SK-N-SH (cell line): Measurements from ENCODE around the gene SMYD3. TPM values are rescaled to one million over a fixed set of nuclear protein-coding genes. Genes with fewer than 3 reads are reported as not detected.

Source experiments
- CTCF ChIA-PET: fragments of 300-600, 350-600 bp; formaldehyde crosslinking; extraction: SDS; loops from one replicate; lab custom pipeline; 2021; lab: Yijun Ruan, JAX
- POLR2A ChIA-PET: fragments of 350-600 bp; sonication (Branson Sonifier 250); formaldehyde crosslinking; extraction: SDS; loops from one replicate; lab custom pipeline; 2020; ENCODE audit warnings: antibody characterized with exemption, inconsistent platforms; lab: Yijun Ruan, JAX
- DNase-seq: peaks from one replicate; pipeline ENCODE4 v3.0.0; 2012
- H2AFZ ChIP-seq: fragments of 200-600 bp; sonication (generic); 2 replicates; pipeline ENCODE4 v1.8.1; 2016; ENCODE audit warnings: antibody characterized with exemption, mild to moderate bottlenecking, low read depth
- H3F3A ChIP-seq: fragments of 200-600 bp; sonication (generic); replicated peaks from 2 replicates; pipeline ENCODE3; 2016; ENCODE audit warnings: antibody characterized with exemption, mild to moderate bottlenecking; ENCODE audit not compliant: insufficient read depth
- H3K27ac ChIP-seq, 2 experiments: fragments of 200-500 bp in 1 of 2; fragments of 200-600 bp in 1 of 2; sonication (Bioruptor generic) in 1 of 2; sonication (generic), shearing (Covaris generic) in 1 of 2; 2 replicates each; pipeline versions ENCODE4 v1.5.1 to v1.6.1; 2014 to 2016; ENCODE audit warnings: low read depth in 2 of 2, inconsistent platforms in 1 of 2, low read length in 1 of 2, mild to moderate bottlenecking in 1 of 2, mixed read lengths in 1 of 2
- H3K27me3 ChIP-seq: fragments of 200-600 bp; sonication (generic), shearing (Covaris generic); 2 replicates; pipeline ENCODE4 v1.6.1; 2016; ENCODE audit warnings: mixed run types; ENCODE audit not compliant: insufficient read depth
- H3K36me3 ChIP-seq, 2 experiments: fragments of 200-500 bp in 1 of 2; fragments of 200-600 bp in 1 of 2; sonication (Bioruptor generic) in 1 of 2; sonication (generic) in 1 of 2; replicated peaks in 1 of 2; 2 replicates each; pipeline versions ENCODE3 to v1.5.1; 2014 to 2016; ENCODE audit warnings: low read length in 1 of 2, mild to moderate bottlenecking in 1 of 2; ENCODE audit not compliant: insufficient read depth in 2 of 2, control insufficient read depth in 1 of 2
- H3K4me1 ChIP-seq, 2 experiments: fragments of 200-500 bp in 1 of 2; fragments of 200-600 bp in 1 of 2; sonication (Bioruptor generic) in 1 of 2; sonication (generic), shearing (Covaris generic) in 1 of 2; 2 replicates each; pipeline versions ENCODE4 v1.5.1 to v1.6.1; 2014 to 2016; ENCODE audit warnings: low read depth in 1 of 2, low read length in 1 of 2, mixed run types in 1 of 2; ENCODE audit not compliant: insufficient read depth in 2 of 2, control insufficient read depth in 1 of 2
- H3K4me2 ChIP-seq: fragments of 200-600 bp; sonication (generic), shearing (Covaris generic); 2 replicates; pipeline ENCODE4 v1.6.1; 2017; ENCODE audit warnings: mixed run types
- H3K4me3 ChIP-seq, 2 experiments: fragments of 200-500 bp in 1 of 2; fragments of 200-600 bp in 1 of 2; sonication (Bioruptor generic) in 1 of 2; sonication (generic), shearing (Covaris generic) in 1 of 2; 2 replicates each; pipeline versions ENCODE4 v1.5.1 to v1.8.1; 2014 to 2016; ENCODE audit warnings: low read depth in 2 of 2, inconsistent platforms in 1 of 2, low read length in 1 of 2, mild to moderate bottlenecking in 1 of 2, mixed read lengths in 1 of 2, moderate library complexity in 1 of 2
- H3K79me2 ChIP-seq: fragments of 200-600 bp; sonication (generic); 2 replicates; pipeline ENCODE4 v1.8.1; 2017; ENCODE audit warnings: mild to moderate bottlenecking; ENCODE audit not compliant: insufficient read depth
- H3K9ac ChIP-seq: fragments of 200-600 bp; sonication (generic); 2 replicates; pipeline ENCODE4 v1.6.1; 2017; ENCODE audit warnings: mixed run types
- H3K9me2 ChIP-seq: fragments of 200-600 bp; sonication (generic); 2 replicates; pipeline ENCODE4 v1.6.1; 2017; ENCODE audit warnings: mixed run types
- H3K9me3 ChIP-seq: fragments of 200-600 bp; sonication (generic); 2 replicates; pipeline ENCODE4 v1.6.1; 2017; ENCODE audit warnings: mixed run types, mild to moderate bottlenecking, moderate library complexity
- H4K20me1 ChIP-seq: fragments of 200-600 bp; sonication (generic); 2 replicates; pipeline ENCODE4 v1.6.1; 2017; ENCODE audit warnings: mild to moderate bottlenecking, mixed run types; ENCODE audit not compliant: insufficient read depth
- CHD2 ChIP-seq: fragments of 150-350 bp; IDR thresholded peaks from 2 replicates; pipeline ENCODE4 v1.6.1; 2018; ENCODE audit warnings: low read length; ENCODE audit not compliant: partially characterized antibody
- ELF1 ChIP-seq: IDR thresholded peaks from 2 replicates; pipeline ENCODE4 v1.4.0; 2012
- EP300 ChIP-seq, 2 experiments: IDR thresholded peaks; 2 replicates each; pipeline versions ENCODE4 v1.4.0 to v1.6.1; 2012; ENCODE audit warnings: borderline replicate concordance in 1 of 2, low read depth in 1 of 2, low read length in 1 of 2
- EZH2phosphoT487 ChIP-seq: fragments of 200-600 bp; sonication (generic); IDR thresholded peaks from 2 replicates; pipeline ENCODE4 v1.6.1; 2017; ENCODE audit warnings: low read depth, mixed run types, mild to moderate bottlenecking, antibody characterized with exemption, moderate library complexity, borderline replicate concordance
- FOSL2 ChIP-seq: IDR thresholded peaks from 2 replicates; pipeline ENCODE4 v1.4.0; 2012; ENCODE audit warnings: low read depth, mild to moderate bottlenecking, moderate library complexity, borderline replicate concordance
- FOXJ3 ChIP-seq: sonication (generic); formaldehyde crosslinking; IDR thresholded peaks from 2 replicates; pipeline ENCODE4 v1.5.1; 2020; ENCODE audit warnings: mild to moderate bottlenecking, missing genetic modification reagents
- FOXM1 ChIP-seq: IDR thresholded peaks from 2 replicates; pipeline ENCODE4 v1.4.0; 2012; ENCODE audit warnings: low read depth, mild to moderate bottlenecking
- GATA2 ChIP-seq: sonication (generic); formaldehyde crosslinking; IDR thresholded peaks from 2 replicates; pipeline ENCODE4 v1.5.0; 2020; ENCODE audit warnings: mild to moderate bottlenecking, missing genetic modification reagents
- IRF3 ChIP-seq: fragments of 150-350 bp; IDR thresholded peaks from 2 replicates; pipeline ENCODE4 v1.6.1; 2016; ENCODE audit warnings: mild to moderate bottlenecking, low read depth, low read length
- JUND ChIP-seq: IDR thresholded peaks from 2 replicates; pipeline ENCODE4 v1.4.0; 2012
- MAX ChIP-seq: IDR thresholded peaks from 2 replicates; pipeline ENCODE4 v1.4.0; 2012; ENCODE audit warnings: low read depth
- MXI1 ChIP-seq: IDR thresholded peaks from 2 replicates; pipeline ENCODE4 v1.6.1; 2012; ENCODE audit warnings: mild to moderate bottlenecking, low read depth, low read length, improper control_type of control experiment
- NFIC ChIP-seq: IDR thresholded peaks from 2 replicates; pipeline ENCODE4 v1.4.0; 2012; ENCODE audit warnings: borderline replicate concordance
- PBX3 ChIP-seq: IDR thresholded peaks from 2 replicates; pipeline ENCODE4; 2012
- RAD21 ChIP-seq: IDR thresholded peaks from 2 replicates; pipeline ENCODE4 v1.6.1; 2012; ENCODE audit warnings: mild to moderate bottlenecking, low read length
- RFX5 ChIP-seq: IDR thresholded peaks from 2 replicates; pipeline ENCODE4 v1.6.1; 2012; ENCODE audit warnings: mild to moderate bottlenecking, improper control_type of control experiment, low read length
- RXRA ChIP-seq: IDR thresholded peaks from 2 replicates; pipeline ENCODE4 v1.4.0; 2012; ENCODE audit warnings: low read depth, mild to moderate bottlenecking, borderline replicate concordance
- SMC3 ChIP-seq: IDR thresholded peaks from 2 replicates; pipeline ENCODE4 v1.6.1; 2012; ENCODE audit warnings: low read depth, low read length, improper control_type of control experiment
- TAF1 ChIP-seq: IDR thresholded peaks from 2 replicates; pipeline ENCODE4 v1.6.1; 2012; ENCODE audit warnings: low read depth, mild to moderate bottlenecking, low read length, moderate library complexity, borderline replicate concordance
- TCF12 ChIP-seq: IDR thresholded peaks from 2 replicates; pipeline ENCODE4 v1.4.0; 2012
- TEAD4 ChIP-seq: IDR thresholded peaks from 2 replicates; pipeline ENCODE4 v1.4.0; 2012; ENCODE audit warnings: mild to moderate bottlenecking, borderline replicate concordance; ENCODE audit not compliant: insufficient read depth
- USF1 ChIP-seq: IDR thresholded peaks from 2 replicates; pipeline ENCODE4 v1.4.0; 2012; ENCODE audit warnings: low read depth, borderline replicate concordance
- USF2 ChIP-seq: fragments of 150-350 bp; IDR thresholded peaks from 2 replicates; pipeline ENCODE4 v1.6.1; 2017; ENCODE audit warnings: antibody characterized with exemption, low read length, low read depth, borderline replicate concordance
- YY1 ChIP-seq: IDR thresholded peaks from 2 replicates; pipeline ENCODE4 v1.4.0; 2012; ENCODE audit warnings: low read depth, mild to moderate bottlenecking
- ZBTB33 ChIP-seq: IDR thresholded peaks from 2 replicates; pipeline ENCODE4 v1.4.0; 2012; ENCODE audit warnings: low read depth, borderline replicate concordance
- WGBS: methylation state at CpG from one replicate; pipeline ENCODE4 v1.1.6; 2017; ENCODE audit warnings: low lambda C conversion rate; 5-methylcytosine and 5-hydroxymethylcytosine counted together
- polyA plus RNA-seq, 3 experiments: library from polyadenylated mRNA; depleted of rRNA; stranded (reverse); fragments of >200 nt; gene quantifications; 2 replicates each; pipeline ENCODE4 v1.2.3, GENCODE V29; 2012

SMYD3 gene
- polyA plus RNA-seq, 1 of the 3 experiments (the other 2 are of a cell fraction), result 31.4 TPM

- no peak for TF ChIP-seq MAX
- no peak for TF ChIP-seq ELF1
- no peak for TF ChIP-seq RAD21
Measured at GRCh38 chr1:245823408-245824147, 683.5 kb downstream of the SMYD3 start (continued).

- peaks cover 4 to 5% of the 10 kb centered on the region in 2 experiments; a peak in 2 of 4 replicates for H3K4me1 ChIP-seq
- no peaks in the 10 kb centered on the region for H4K20me1 ChIP-seq
- ChIA-PET POLR2A (no interaction called here), CTCF (no interaction called here)
- H3K4me3 ChIP-seq, result no peak overlapping the region
- DNase-seq, result no peak
- no peaks in the 10 kb centered on the region for H3K9me3 ChIP-seq
- peak overlapping the region; percentile 10 for H3K4me2 ChIP-seq
- 61% methylated on average over 11 of the region's 11 CpGs for WGBS
- H3K27ac ChIP-seq, result peak overlapping the region; percentile 86 to 88
- H3K9me2 ChIP-seq, result no peaks in the 10 kb centered on the region
- peaks cover 5% of the 10 kb centered on the region for H3F3A ChIP-seq
- 0 out of 2 replicates have a peak overlapping the region, but pooled peaks have one; percentile 44 for H2AFZ ChIP-seq
- no peaks in the 10 kb centered on the region for H3K36me3 ChIP-seq
- H3K27me3 ChIP-seq, result no peaks in the 10 kb centered on the region
- no peaks in the 10 kb centered on the region for H3K79me2 ChIP-seq
- H3K9ac ChIP-seq, result peak overlapping the region; percentile 41
- TF ChIP-seq RXRA (0 out of 2 replicates have a peak, but pooled peaks have one; percentile 31), SMC3 (no peak; the same call in 1 of the 2 replicates), FOXJ3 (no peak), USF1 (0 out of 2 replicates have a peak, but pooled peaks have one; percentile 4), PBX3 (peak; percentile 46; the same call in 1 of the 2 replicates), USF2 (no peak), JUND (peak; percentile 87), EZH2phosphoT487 (no peak), NFIC (peak; percentile 38; the same call in 1 of the 2 replicates), MXI1 (no peak), EP300 (IDR thresholded peaks at IDR 0.05; ENCODE audit: borderline replicate concordance in 1 of 2, low read depth in 1 of 2, low read length in 1 of 2) (peak in 1 of 2 experiments; percentile 79; a peak in 1 of 4 replicates), FOSL2 (peak; percentile 89), TAF1 (no peak), IRF3 (no peak), YY1 (no peak), ZBTB33 (no peak), RAD21 (no peak; the same call in 1 of the 2 replicates), CHD2 (no peak), TEAD4 (peak; percentile 87), RFX5 (no peak), GATA2 (CRISPR knock-in tag) (no peak), TCF12 (peak; percentile 66), MAX (peak; percentile 68), FOXM1 (no peak)
Measured at GRCh38 chr1:245822996-245823395, 684.1 kb downstream of the SMYD3 start.
